Measurements from ENCODE around the gene BRD1.
"Not testable (repeated sequence)": the region's sequence is repeated elsewhere in the genome, so short reads cannot be mapped to it uniquely, and the experiment has no call there.

BRD1 gene

DNA sequence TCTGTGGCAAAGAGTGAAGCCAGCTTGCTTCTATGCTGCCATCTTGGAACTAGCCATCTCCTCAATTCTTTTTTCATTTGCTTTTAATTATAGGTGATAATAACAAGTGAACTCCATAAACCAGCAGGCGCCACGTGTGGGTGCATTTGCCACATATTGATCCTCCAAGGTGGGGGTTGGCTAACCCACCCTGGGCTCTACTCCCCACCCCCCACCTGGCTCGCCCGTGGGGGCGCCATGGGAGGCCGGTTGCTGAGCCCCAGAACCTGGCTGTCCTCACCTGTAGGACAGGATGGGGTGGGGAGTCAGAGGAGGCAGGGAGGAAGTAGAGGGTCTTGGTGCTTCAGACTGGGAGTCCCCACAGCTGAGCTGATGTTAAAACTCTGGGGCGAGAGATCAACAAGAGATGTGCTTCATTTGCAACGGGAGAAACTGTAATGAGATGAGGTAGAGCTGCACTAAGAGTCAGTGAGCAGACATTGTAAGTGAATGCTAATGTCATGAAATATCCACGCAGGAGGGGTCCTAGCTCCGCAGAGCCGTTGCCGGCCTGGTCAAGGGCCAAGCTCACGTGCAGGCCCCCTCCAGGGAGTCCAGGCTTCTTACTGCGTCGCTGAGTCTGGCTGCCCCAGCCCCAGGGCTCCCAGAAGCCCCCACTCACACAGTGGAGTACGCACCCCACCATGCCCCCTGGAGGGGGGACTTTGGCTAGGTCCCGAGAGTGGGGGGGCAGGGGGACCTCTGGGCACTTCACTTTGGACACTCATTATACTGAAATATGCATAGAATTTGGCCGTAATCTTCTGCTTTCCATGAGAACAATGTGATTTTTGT, 59.4 kb downstream of the BRD1 start:
- DNase-seq (ENCODE audit: insufficient read length) (no peak), FAIRE-seq (no peak)
- TF ChIP-seq TAF1 (IDR thresholded peaks at IDR 0.05; ENCODE audit: borderline replicate concordance, low read depth, low read length) = no peak
- no peak for TF ChIP-seq POLR2A (IDR thresholded peaks at IDR 0.05; ENCODE audit: low read depth, low read length)
- no peak for TF ChIP-seq POLR2AphosphoS5 (IDR thresholded peaks at IDR 0.05; ENCODE audit: low read depth, low read length)

DNA sequence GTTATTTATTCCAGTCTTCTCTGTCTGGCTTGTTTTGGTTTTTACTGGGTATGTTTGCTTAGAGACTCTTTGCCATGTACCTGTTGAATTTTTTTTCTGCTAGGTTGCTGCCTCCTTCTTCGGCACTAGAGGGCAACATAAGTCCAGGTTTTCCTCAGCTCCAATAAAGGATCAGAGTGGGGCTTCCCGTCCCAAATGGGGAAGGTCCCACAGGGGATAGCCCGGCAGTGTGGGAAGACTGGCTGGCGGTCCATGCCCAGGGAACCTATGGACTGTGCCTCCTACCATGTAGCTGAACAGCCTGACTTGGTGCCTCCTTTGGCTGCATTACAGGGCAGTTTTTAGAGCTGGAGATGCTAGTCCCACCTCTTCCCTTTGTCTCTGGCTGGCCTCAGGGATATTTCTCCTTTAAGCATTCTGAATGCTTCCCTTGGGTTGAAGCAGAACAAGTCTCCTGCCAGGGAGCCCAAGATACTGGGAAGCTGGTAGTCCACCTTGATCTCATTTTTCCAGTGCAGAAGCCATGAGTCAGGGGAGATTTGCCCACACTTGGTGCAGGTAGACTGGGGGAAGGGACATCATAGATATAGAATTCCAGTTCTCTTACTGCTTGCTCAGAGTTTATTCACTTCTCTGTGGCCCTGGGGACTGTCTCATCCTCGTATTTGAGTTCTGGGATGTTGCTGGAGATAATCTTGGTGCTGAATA, 60.2 kb downstream of the BRD1 start:
- FAIRE-seq (peak; percentile 78), DNase-seq (ENCODE audit: insufficient read length) (no peak)
- TF ChIP-seq TAF1 (IDR thresholded peaks at IDR 0.05; ENCODE audit: borderline replicate concordance, low read depth, low read length) (no peak), POLR2A (IDR thresholded peaks at IDR 0.05; ENCODE audit: low read depth, low read length) (no peak), POLR2AphosphoS5 (IDR thresholded peaks at IDR 0.05; ENCODE audit: low read depth, low read length) (no peak)

DNA sequence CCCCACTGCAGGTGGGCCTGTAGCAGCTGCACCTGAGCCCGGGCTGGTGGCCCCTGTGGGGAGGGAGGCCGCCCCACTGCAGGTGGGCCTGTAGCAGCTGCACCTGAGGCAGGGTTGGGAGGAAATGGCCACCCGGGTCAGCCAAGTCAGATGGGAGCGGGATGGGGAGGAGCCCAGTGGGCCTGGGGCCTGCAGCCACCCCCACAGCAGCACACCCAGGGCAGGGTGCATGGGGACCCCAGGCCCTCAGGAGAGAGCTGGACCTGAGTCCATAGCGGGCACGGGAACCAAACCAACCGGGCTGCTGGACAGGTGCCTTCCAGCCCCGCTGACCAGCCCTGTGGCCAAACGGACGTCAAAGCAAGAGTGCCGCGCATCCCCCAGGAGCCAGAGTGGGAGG, 61.7 kb downstream of the BRD1 start:
- TF ChIP-seq POLR2A (IDR thresholded peaks at IDR 0.05; ENCODE audit: low read depth, low read length) (no peak), TAF1 (IDR thresholded peaks at IDR 0.05; ENCODE audit: borderline replicate concordance, low read depth, low read length) (no peak), POLR2AphosphoS5 (IDR thresholded peaks at IDR 0.05; ENCODE audit: low read depth, low read length) (no peak)
- FAIRE-seq = no peak
- DNase-seq (ENCODE audit: insufficient read length) = no peak

DNA sequence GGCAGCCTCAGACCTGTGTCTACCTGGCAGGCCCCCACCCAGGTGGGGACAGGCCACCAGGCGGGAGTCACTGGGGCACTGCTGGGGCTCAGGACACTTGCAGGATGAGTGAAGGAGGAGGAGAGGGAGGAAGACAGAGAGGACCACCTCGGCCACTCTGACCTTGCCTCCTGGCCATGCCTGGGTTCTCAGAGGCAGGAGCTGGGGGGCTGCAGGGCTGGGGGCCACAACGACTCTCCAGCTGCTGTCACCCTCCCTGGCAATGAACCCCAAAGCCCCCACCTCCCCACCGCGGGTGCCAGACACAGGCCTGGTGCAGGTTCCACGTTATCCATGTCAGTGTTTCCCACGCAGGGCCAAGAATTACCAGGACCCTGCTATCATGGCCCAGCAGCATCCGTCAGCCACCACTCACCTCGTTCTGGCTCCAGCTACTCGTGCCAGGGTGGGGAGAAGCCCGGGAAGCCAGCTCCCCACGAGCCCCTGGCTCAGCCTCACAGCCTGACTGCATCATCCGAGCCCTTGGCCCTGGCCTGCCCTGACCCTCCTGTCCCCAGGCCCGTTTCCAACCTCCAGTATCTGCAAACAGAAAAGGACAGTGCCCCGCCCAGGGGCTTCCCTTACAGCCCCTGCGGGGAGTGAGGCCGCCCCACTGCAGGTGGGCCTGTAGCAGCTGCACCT, 62.4 kb downstream of the BRD1 start:
- DNase-seq (ENCODE audit: insufficient read length) (peak; percentile 10), FAIRE-seq (no peak)
- TF ChIP-seq TAF1 (IDR thresholded peaks at IDR 0.05; ENCODE audit: borderline replicate concordance, low read depth, low read length) (no peak), POLR2AphosphoS5 (IDR thresholded peaks at IDR 0.05; ENCODE audit: low read depth, low read length) (no peak), POLR2A (IDR thresholded peaks at IDR 0.05; ENCODE audit: low read depth, low read length) (no peak)

- DNase-seq (ENCODE audit: insufficient read length) (peak; percentile 7), FAIRE-seq (no peak)
- no peak for TF ChIP-seq POLR2AphosphoS5 (IDR thresholded peaks at IDR 0.05; ENCODE audit: low read depth, low read length)
- no peak for TF ChIP-seq TAF1 (IDR thresholded peaks at IDR 0.05; ENCODE audit: borderline replicate concordance, low read depth, low read length)
- no peak for TF ChIP-seq POLR2A (IDR thresholded peaks at IDR 0.05; ENCODE audit: low read depth, low read length)
Observed at GRCh38 chr22:49764127-49764581, 63.5 kb downstream of the BRD1 start.

DNA sequence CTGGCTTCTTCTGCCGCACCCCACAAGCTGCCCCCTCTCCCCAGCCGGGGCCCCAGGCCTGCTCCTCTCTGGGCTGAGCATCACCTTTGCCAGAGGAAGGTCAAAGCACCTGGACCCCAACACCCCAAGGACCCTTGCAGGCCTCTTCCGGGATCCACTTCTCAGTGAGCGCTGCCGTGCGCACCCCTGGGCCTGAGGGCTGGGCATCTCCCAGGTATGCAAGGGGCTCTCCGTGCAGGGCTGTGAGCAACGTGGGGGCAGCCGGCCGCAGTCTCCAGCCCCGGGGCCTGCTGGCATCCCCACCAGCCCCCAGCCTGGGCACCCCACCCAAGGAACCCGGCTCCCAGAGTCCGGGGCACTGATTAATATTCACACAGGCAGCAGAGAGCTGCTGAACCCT, 64.0 kb downstream of the BRD1 start:
- TF ChIP-seq POLR2AphosphoS5 (IDR thresholded peaks at IDR 0.05; ENCODE audit: low read depth, low read length) = no peak
- no peak for TF ChIP-seq TAF1 (IDR thresholded peaks at IDR 0.05; ENCODE audit: borderline replicate concordance, low read depth, low read length)
- TF ChIP-seq POLR2A (IDR thresholded peaks at IDR 0.05; ENCODE audit: low read depth, low read length) = no peak
- no peak for FAIRE-seq
- DNase-seq (ENCODE audit: insufficient read length) = no peak

- FAIRE-seq (no peak), DNase-seq (ENCODE audit: insufficient read length) (no peak)
- TF ChIP-seq TAF1 (IDR thresholded peaks at IDR 0.05; ENCODE audit: borderline replicate concordance, low read depth, low read length) (no peak), POLR2A (IDR thresholded peaks at IDR 0.05; ENCODE audit: low read depth, low read length) (no peak)
Observed at GRCh38 chr22:49763138-49763537, 64.5 kb downstream of the BRD1 start.

DNA sequence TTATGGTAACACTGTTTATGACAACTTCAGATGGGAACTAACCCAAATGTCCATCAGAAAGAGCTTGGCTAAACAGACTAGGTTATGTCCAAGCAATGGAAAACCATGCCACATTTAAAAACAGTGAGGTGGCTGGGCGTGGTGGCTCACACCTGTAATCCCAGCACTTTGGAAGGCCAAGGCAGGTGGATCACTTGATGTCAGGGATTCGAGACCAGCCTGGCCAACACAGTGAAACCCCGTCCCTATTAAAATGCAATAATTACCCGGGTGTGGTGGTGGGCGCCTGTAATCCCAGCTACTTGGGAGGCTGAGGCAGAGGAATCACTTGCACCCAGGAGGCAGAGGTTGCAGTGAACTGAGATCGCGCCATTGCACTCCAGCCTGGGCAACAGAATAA, 65.1 kb downstream of the BRD1 start:
- DNase-seq (ENCODE audit: insufficient read length) = not testable (repeated sequence)

GRCh38 chr22:49761836-49762235, 65.8 kb downstream of the BRD1 start:
- no peak for TF ChIP-seq TAF1 (IDR thresholded peaks at IDR 0.05; ENCODE audit: borderline replicate concordance, low read depth, low read length)
- TF ChIP-seq POLR2A (IDR thresholded peaks at IDR 0.05; ENCODE audit: low read depth, low read length) = no peak
- no peak for TF ChIP-seq POLR2AphosphoS5 (IDR thresholded peaks at IDR 0.05; ENCODE audit: low read depth, low read length)
- FAIRE-seq (no peak), DNase-seq (ENCODE audit: insufficient read length) (no peak)

More for the DNA sequence above, 65.1 kb downstream of the BRD1 start:
- not testable (repeated sequence) for FAIRE-seq

- TF ChIP-seq TAF1 (IDR thresholded peaks at IDR 0.05; ENCODE audit: borderline replicate concordance, low read depth, low read length) (no peak), POLR2AphosphoS5 (IDR thresholded peaks at IDR 0.05; ENCODE audit: low read depth, low read length) (no peak), POLR2A (IDR thresholded peaks at IDR 0.05; ENCODE audit: low read depth, low read length) (no peak)
- FAIRE-seq (peak; percentile 73), DNase-seq (ENCODE audit: insufficient read length) (peak; percentile 28)
Observed at GRCh38 chr22:49760630-49761571, 66.8 kb downstream of the BRD1 start.

DNA sequence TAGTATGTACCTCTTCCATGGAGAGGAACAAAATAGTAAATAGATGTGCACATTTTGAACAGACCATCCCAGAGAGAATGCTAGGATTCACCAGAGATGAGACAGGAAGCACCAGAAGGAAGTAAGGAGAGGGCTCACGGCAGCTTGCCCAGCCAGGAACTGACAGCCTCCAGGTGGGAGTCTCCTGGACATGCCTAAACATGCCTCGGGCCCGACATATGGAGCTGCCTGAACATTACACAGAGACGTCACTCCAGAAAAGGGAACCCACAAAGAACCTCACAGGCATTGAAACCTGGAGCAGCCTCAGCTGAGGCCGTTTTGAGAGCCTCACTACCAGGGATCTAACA, 67.4 kb downstream of the BRD1 start:
- DNase-seq (ENCODE audit: insufficient read length) (no peak), FAIRE-seq (no peak)
- TF ChIP-seq POLR2AphosphoS5 (IDR thresholded peaks at IDR 0.05; ENCODE audit: low read depth, low read length) = no peak
- TF ChIP-seq TAF1 (IDR thresholded peaks at IDR 0.05; ENCODE audit: borderline replicate concordance, low read depth, low read length) = no peak
- no peak for TF ChIP-seq POLR2A (IDR thresholded peaks at IDR 0.05; ENCODE audit: low read depth, low read length)

Data from GM12892 (cell line).